Superior temporal gyrus (tissue), 1 donor: ENCODE data around the gene SMAD4.
A peak's percentile ranks its signal among the peaks of the same experiment; 100 is the strongest.

Source experiments
- DNase-seq: peaks from one replicate; pipeline ENCODE4 v3.0.0-alpha.2; 2016; ENCODE audit errors: extremely low spot score

SMAD4 gene

GRCh38 chr18:51021226-51021965 is 8.6 kb upstream of the SMAD4 start:
- DNase-seq: no peak

- DNase-seq: no peak
Observed at GRCh38 chr18:51025512-51025911, 4.5 kb upstream of the SMAD4 start.

- DNase-seq: no peak
Observed at GRCh38 chr18:51028201-51028805, 1.7 kb upstream of the SMAD4 start.

GRCh38 chr18:51029378-51029693 is 677 bp upstream of the SMAD4 start:
- peak; percentile 46 for DNase-seq

- peak; percentile 50 for DNase-seq
Observed at GRCh38 chr18:51030537-51031258, 685 bp downstream of the SMAD4 start.

GRCh38 chr18:51032193-51032592 is 2.2 kb downstream of the SMAD4 start:
- DNase-seq: no peak

GRCh38 chr18:51037230-51037629 is 7.2 kb downstream of the SMAD4 start:
- DNase-seq: no peak

DNA sequence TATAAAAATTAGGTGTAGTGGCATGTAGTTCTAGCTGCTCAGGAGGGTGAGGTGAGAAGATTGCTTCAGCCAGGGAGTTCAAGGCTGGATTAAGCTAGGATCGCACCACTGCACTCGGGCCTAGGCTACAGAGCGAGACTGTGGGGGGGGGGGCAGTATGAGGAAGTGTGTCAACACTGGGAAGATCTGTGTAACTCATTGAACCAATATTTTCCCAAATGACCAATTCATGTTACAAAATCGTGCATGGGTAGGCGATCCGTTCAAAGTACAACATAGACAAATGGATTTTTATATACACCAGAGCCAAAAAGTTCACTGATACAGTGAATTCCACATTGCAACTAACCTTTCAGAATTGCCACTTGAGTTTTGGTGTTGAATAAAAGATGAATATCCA is 8.1 kb downstream of the SMAD4 start:
- DNase-seq: no peak

DNA sequence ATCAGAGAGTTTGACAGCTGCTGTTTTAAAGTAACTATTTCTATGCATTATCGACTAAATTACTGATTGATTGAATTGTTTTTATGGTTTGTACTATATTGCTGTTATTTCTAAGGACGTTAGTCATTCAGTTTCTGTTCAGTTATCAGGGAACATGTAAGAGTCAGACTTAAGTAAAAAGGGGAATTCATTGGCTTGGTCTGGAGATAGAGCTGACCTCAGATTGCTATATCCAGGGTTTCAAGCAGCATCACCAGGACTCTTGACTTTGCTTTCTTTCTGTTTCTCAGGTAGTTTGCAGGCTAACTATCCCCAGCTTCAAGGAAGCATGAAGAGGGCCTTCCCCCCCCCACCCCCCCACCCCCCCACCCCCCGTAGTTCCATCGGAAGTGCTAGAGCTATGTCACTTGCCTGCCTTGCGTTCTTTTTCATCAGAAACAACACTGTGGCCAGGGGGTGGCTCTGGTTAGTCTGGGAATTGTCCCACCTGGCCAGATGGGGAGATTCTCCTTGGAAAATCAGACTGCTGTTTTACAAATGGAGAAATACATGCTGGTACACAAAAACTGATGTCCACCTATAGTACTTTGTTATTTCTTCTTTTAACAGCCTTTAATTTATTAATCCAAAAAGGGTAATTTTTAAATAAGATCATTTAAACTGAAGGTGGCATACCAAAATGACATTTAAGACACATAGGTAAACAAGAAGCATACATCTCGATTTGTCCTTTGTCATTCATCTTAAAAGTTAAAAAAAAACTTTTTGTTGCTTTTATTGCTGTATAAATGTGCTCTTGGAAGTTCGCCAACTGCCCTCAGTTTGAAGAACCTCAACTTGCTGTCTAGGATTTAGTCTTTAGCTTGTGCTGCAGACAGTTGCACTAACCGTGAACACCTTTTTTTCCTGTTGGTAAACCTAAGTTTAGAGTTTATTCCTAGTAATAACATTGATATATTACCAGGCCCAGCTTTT is 9.4 kb downstream of the SMAD4 start:
- DNase-seq: no peak

GRCh38 chr18:51041677-51042352 is 11.8 kb downstream of the SMAD4 start:
- DNase-seq: no peak

GRCh38 chr18:51044928-51045585 is 15.0 kb downstream of the SMAD4 start:
- no peak for DNase-seq

GRCh38 chr18:51048190-51048589 is 18.2 kb downstream of the SMAD4 start:
- no peak for DNase-seq

DNA sequence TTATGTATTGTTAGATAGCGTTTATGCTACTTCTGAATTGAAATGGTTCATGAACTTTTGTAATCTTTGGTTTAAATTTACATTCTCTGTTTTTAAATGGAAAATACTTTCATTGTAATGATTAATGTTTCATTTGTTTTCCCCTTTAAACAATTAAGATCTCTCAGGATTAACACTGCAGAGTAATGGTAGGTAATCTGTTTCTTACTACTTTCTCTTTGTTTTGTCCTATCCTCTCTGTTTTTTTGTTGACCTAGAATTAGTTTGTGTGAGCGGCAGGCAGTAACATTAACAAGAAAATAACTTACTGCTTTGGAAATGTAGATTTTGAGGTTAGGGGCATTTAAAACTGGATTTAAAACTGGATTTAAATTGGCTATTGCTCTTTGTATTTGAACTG is 19.1 kb downstream of the SMAD4 start:
- DNase-seq: no peak

GRCh38 chr18:51051105-51051712 is 21.2 kb downstream of the SMAD4 start:
- DNase-seq: peak; percentile 83

GRCh38 chr18:51053814-51054213 is 23.8 kb downstream of the SMAD4 start:
- no peak for DNase-seq

GRCh38 chr18:51054764-51055163 is 24.8 kb downstream of the SMAD4 start:
- no peak for DNase-seq

DNA sequence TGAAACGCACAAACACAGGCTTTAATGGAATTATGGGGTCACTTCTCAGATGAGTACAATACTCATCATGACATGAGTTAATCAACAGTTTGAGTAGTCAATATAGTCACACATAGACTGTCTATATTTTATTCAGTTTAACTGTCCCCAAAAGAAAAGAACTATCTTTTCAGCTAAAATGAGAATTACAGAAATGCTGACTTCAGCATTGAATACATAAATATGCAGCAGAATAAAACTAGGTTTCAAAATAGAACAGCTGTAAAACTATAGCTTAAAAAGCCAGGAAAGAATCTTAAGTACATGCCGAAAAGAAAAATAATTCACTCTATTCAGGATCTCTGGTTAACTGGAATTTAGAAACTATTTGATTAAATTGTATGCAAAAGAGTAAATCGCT is 30.0 kb downstream of the SMAD4 start:
- DNase-seq: no peak

GRCh38 chr18:51064256-51064655 is 34.2 kb downstream of the SMAD4 start:
- DNase-seq: no peak

DNA sequence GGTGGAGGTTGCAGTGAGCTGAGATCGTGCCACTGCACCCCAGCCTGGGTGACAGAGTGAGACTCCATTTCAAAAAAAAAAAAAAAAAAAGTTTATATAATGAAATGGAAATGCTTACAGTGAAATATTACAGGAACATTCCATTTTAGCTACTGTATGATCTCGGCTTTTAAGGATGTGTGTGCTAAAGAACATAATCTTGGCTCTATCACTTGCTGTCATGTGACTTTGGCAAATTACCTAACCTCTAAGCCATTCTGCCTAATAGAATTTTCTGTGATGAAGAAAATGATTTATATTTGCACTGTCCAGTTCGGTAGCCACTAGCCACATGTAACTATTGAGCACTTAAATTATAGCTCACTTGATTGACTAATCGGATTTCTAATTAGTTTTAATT is 36.3 kb downstream of the SMAD4 start:
- no peak for DNase-seq

- DNase-seq: no peak
Observed at GRCh38 chr18:51068105-51068504, 38.1 kb downstream of the SMAD4 start.
